Liver (tissue), 2 donors: ENCODE measurements around the gene CPS1.

Experiments
- ZBTB33 ChIP-seq: IDR thresholded peaks from 2 replicates; pipeline ENCODE4 v1.6.1; 2016; ENCODE audit warnings: antibody characterized with exemption
- TF ChIP-seq, protein P1 (sequence below): fragments of 150-350 bp; IDR thresholded peaks from 2 replicates; pipeline ENCODE4 v1.5.1; 2017; ENCODE audit warnings: improper control_type of control experiment, low read depth, low read length; ENCODE audit not compliant: missing input control
- donor health status: healthy.

- no peak for TF ChIP-seq ZBTB33
- TF ChIP-seq, protein P1, sequence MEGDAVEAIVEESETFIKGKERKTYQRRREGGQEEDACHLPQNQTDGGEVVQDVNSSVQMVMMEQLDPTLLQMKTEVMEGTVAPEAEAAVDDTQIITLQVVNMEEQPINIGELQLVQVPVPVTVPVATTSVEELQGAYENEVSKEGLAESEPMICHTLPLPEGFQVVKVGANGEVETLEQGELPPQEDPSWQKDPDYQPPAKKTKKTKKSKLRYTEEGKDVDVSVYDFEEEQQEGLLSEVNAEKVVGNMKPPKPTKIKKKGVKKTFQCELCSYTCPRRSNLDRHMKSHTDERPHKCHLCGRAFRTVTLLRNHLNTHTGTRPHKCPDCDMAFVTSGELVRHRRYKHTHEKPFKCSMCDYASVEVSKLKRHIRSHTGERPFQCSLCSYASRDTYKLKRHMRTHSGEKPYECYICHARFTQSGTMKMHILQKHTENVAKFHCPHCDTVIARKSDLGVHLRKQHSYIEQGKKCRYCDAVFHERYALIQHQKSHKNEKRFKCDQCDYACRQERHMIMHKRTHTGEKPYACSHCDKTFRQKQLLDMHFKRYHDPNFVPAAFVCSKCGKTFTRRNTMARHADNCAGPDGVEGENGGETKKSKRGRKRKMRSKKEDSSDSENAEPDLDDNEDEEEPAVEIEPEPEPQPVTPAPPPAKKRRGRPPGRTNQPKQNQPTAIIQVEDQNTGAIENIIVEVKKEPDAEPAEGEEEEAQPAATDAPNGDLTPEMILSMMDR: no peak
These were observed 36.8 kb downstream of the CPS1 start for GRCh38 chr2:210593166-210593565.
